Uterus (tissue), 2 donors: Measurements from ENCODE around the gene SIPA1L3.
"Not testable (repeated sequence)": the region's sequence is repeated elsewhere in the genome, so short reads cannot be mapped to it uniquely, and the experiment has no call there.

Experiments
- POLR2A ChIP-seq, 2 donors: fragments of 450-650 bp; IDR thresholded peaks; one replicate each; pipeline ENCODE4 v1.6.1; 2016; ENCODE audit warnings: antibody characterized with exemption in 2 of 2, mild to moderate bottlenecking in 1 of 2, moderate library complexity in 1 of 2
- TF ChIP-seq, protein P1 (sequence below), 4 experiments: fragments of 200-600 bp in 2 of 4; fragments of 450-650 bp in 2 of 4; sonication (generic) in 2 of 4; IDR thresholded peaks; one replicate each; pipeline ENCODE4 v1.5.1; 2016 to 2019; ENCODE audit warnings: antibody characterized with exemption in 4 of 4, mild to moderate bottlenecking in 2 of 4, moderate library complexity in 1 of 4

- TF ChIP-seq, protein P1, sequence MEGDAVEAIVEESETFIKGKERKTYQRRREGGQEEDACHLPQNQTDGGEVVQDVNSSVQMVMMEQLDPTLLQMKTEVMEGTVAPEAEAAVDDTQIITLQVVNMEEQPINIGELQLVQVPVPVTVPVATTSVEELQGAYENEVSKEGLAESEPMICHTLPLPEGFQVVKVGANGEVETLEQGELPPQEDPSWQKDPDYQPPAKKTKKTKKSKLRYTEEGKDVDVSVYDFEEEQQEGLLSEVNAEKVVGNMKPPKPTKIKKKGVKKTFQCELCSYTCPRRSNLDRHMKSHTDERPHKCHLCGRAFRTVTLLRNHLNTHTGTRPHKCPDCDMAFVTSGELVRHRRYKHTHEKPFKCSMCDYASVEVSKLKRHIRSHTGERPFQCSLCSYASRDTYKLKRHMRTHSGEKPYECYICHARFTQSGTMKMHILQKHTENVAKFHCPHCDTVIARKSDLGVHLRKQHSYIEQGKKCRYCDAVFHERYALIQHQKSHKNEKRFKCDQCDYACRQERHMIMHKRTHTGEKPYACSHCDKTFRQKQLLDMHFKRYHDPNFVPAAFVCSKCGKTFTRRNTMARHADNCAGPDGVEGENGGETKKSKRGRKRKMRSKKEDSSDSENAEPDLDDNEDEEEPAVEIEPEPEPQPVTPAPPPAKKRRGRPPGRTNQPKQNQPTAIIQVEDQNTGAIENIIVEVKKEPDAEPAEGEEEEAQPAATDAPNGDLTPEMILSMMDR (IDR thresholded peaks at IDR 0.05): not testable (repeated sequence)
- TF ChIP-seq POLR2A (IDR thresholded peaks at IDR 0.05): not testable (repeated sequence)
Measured at GRCh38 chr19:38224863-38225218, 317.8 kb downstream of the SIPA1L3 start.
